ENCODE data around the gene NEUROD2. TPM values are rescaled to one million over a fixed set of nuclear protein-coding genes. Genes with fewer than 3 reads are reported as not detected.

NEUROD2 gene
- total and polyA plus RNA-seq, 2 of the 13 experiments (the other 11 are each of a cell fraction or from before 2014, with no cell fraction given): not detected

- TF ChIP-seq NPAS2 (CRISPR knock-in tag; IDR thresholded peaks at IDR 0.05; ENCODE audit: borderline replicate concordance) (no peak), KAT7 (CRISPR knock-in tag; IDR thresholded peaks at IDR 0.05; ENCODE audit: borderline replicate concordance) (peak; percentile 81; the same call in 1 of the 2 replicates), ARID2 (CRISPR knock-in tag; IDR thresholded peaks at IDR 0.05; ENCODE audit: borderline replicate concordance) (no peak), MTA1 (CRISPR knock-in tag; IDR thresholded peaks at IDR 0.05; ENCODE audit: borderline replicate concordance) (peak; percentile 79; the same call in 1 of the 2 replicates), NFYB (CRISPR knock-in tag; IDR thresholded peaks at IDR 0.05) (peak; percentile 47), ZNF251 (CRISPR knock-in tag; IDR thresholded peaks at IDR 0.05) (no peak), ZMYM2 (CRISPR knock-in tag; IDR thresholded peaks at IDR 0.05) (0 out of 2 replicates have a peak, but pooled peaks have one; percentile 33), IRF1 (CRISPR knock-in tag; IDR thresholded peaks at IDR 0.05; ENCODE audit: low read depth) (0 out of 2 replicates have a peak, but pooled peaks have one; percentile 56), ZNF235 (CRISPR knock-in tag; IDR thresholded peaks at IDR 0.05; ENCODE audit: borderline replicate concordance) (peak; percentile 98; the same call in 1 of the 2 replicates), E2F2 (CRISPR knock-in tag; IDR thresholded peaks at IDR 0.05; ENCODE audit: borderline replicate concordance) (peak; percentile 83; the same call in 1 of the 2 replicates), RORA (CRISPR knock-in tag; IDR thresholded peaks at IDR 0.05) (no peak), ISX (CRISPR knock-in tag; conservative IDR thresholded peaks at IDR 0.05) (no peak), SNRNP70 (IDR thresholded peaks at IDR 0.05; ENCODE audit: low read depth, low read length) (no peak), ZNF496 (CRISPR knock-in tag; IDR thresholded peaks at IDR 0.05; ENCODE audit: insufficient replicate concordance) (no peak), IKZF4 (CRISPR knock-in tag; IDR thresholded peaks at IDR 0.05; ENCODE audit: borderline replicate concordance, low read depth, not compliant biosample characterization) (peak; percentile 85)
- TF ChIP-seq, protein P1, sequence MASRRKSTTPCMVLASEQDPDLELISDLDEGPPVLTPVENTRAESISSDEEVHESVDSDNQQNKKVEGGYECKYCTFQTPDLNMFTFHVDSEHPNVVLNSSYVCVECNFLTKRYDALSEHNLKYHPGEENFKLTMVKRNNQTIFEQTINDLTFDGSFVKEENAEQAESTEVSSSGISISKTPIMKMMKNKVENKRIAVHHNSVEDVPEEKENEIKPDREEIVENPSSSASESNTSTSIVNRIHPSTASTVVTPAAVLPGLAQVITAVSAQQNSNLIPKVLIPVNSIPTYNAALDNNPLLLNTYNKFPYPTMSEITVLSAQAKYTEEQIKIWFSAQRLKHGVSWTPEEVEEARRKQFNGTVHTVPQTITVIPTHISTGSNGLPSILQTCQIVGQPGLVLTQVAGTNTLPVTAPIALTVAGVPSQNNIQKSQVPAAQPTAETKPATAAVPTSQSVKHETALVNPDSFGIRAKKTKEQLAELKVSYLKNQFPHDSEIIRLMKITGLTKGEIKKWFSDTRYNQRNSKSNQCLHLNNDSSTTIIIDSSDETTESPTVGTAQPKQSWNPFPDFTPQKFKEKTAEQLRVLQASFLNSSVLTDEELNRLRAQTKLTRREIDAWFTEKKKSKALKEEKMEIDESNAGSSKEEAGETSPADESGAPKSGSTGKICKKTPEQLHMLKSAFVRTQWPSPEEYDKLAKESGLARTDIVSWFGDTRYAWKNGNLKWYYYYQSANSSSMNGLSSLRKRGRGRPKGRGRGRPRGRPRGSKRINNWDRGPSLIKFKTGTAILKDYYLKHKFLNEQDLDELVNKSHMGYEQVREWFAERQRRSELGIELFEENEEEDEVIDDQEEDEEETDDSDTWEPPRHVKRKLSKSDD (CRISPR knock-in tag; IDR thresholded peaks at IDR 0.05; ENCODE audit: low read depth): peak; percentile 33; the same call in 1 of the 2 replicates
- TF ChIP-seq, protein P2, sequence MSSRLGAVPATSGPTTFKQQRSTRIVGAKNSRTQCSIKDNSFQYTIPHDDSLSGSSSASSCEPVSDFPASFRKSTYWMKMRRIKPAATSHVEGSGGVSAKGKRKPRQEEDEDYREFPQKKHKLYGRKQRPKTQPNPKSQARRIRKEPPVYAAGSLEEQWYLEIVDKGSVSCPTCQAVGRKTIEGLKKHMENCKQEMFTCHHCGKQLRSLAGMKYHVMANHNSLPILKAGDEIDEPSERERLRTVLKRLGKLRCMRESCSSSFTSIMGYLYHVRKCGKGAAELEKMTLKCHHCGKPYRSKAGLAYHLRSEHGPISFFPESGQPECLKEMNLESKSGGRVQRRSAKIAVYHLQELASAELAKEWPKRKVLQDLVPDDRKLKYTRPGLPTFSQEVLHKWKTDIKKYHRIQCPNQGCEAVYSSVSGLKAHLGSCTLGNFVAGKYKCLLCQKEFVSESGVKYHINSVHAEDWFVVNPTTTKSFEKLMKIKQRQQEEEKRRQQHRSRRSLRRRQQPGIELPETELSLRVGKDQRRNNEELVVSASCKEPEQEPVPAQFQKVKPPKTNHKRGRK (CRISPR knock-in tag; IDR thresholded peaks at IDR 0.05): no peak
- TF ChIP-seq, protein P3, sequence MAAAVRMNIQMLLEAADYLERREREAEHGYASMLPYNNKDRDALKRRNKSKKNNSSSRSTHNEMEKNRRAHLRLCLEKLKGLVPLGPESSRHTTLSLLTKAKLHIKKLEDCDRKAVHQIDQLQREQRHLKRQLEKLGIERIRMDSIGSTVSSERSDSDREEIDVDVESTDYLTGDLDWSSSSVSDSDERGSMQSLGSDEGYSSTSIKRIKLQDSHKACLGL (CRISPR knock-in tag; IDR thresholded peaks at IDR 0.05): peak; percentile 82
Observed at GRCh38 chr17:39636927-39637736, 29.4 kb upstream of the NEUROD2 start, which contains the start of gene STARD3 (continued).

Data from HepG2 (cell line).